Measurements from ENCODE around the gene RBM42. TPM values are rescaled to one million over a fixed set of nuclear protein-coding genes. Genes with fewer than 3 reads are reported as not detected.
"Not testable (repeated sequence)": the region's sequence is repeated elsewhere in the genome, so short reads cannot be mapped to it uniquely, and the experiment has no call there.

RBM42 gene
- total and polyA plus RNA-seq, 4 donors = 18.1 to 76.5 (median 64.3) TPM

DNA sequence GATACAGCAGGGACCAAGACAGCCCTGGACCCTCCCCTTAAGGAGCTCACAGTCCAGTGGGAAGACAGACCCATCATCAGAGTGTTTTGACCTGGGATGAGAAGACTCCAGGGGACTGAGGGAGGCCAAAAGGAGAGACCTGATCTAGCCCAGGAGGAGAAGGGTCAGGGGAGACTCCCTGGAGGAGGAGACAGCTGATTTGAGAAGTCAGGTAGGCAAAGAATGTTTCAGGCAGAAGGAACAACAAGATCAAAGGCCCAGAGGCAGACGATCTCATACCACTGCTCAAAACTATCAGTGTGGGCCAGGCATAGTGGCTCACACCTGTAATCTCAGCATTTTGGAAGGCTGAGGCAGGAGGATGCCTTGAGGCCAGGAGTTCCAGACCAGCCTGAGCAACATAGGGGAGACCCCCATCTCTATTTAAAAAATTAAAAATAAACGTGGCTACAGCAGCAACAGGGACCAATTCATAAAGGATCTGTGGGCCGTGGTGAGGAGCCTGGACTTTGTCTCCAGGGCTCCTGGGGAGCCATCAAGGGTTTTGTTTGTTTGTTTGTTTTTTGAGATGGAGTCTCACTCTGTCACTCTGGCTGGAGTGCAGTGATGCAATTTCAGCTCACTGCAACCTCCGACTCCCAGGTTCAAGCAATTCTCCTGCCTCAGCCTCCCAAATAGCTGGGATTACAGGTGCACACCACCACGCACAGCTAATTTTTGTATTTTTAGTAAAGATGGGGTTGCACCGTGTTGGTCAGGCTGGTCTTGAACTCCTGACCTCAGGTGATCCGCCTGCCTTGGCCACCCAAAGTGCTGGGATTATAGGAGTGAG, 17.1 kb downstream of the RBM42 start:
- Histone ChIP-seq H3K4me3 (ENCODE audit: low read depth, low read length) (no peak overlapping the region), H3K4me1 (ENCODE audit: control insufficient read depth, insufficient read depth, low read length) (peaks cover 56% of the 10 kb centered on the region), H3K27ac (ENCODE audit: low read depth, low read length) (no peak overlapping the region), H3K36me3 (ENCODE audit: control insufficient read depth, insufficient read depth, low read length) (peaks cover 6% of the 10 kb centered on the region), H3K9me3 (ENCODE audit: control insufficient read depth, insufficient read depth, low read length) (no peaks in the 10 kb centered on the region), H3K27me3 (ENCODE audit: control insufficient read depth, insufficient read depth, low read length) (no peaks in the 10 kb centered on the region)
- 91% methylated on average over 4 of the region's 7 CpGs for WGBS (ENCODE audit: insufficient coverage)
- DNase-seq (ENCODE audit: low read depth in 4 of 6, low spot score in 6 of 6) = no peak

DNA sequence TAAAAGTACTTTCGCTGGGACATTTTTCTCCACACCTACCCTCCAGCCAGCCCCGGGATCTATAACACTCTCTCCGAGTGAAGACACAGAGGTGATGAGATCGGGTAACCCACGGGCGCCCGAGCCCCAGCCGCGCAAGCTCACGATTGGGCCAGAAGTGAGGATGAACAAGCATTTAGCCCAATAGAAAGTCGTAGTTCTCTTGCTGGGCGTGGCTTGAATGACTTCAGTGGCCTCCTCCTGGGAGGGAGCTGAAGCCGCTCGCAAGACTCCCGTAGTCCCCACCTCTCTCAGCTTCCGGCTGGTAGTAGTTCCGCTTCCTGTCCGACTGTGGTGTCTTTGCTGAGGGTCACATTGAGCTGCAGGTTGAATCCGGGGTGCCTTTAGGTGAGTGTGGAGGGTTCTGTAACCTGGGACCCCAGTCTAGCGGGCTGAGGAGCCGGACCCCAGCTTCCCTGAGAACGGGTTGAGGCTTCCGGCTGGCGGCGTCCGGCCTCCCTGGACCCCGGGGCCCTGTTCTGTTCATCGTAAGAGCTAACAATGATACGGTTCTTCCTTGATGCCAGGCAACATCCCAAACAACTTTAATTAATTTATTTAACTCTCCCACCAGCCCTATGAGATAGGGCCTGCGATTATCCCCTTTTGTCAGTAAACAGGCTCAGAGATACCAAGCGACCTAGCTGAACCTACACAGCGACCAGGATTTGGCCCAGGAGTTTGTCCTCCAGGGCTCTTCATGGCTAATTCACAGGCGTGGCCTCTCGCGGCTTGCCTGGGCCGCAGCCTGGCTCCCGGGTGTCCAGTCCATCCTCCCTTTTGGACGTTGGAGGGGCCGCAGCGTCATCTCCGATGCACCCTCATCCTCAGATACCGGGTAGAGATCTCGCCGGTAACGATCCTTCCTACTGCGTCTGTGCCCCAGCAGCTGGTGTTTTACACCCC, 19.5 kb downstream of the RBM42 start, which contains the start of gene COX6B1:
Gene COX6B1, plus strand, starts transcription at position 307 of the 945 bp plus-strand sequence. CDS start 2,921 bp downstream, outside the sequence.
- H3K27ac ChIP-seq (ENCODE audit: low read depth, low read length) = peak within 1 kb of the TSS; percentile 70
- peak; percentile 83 to 99 (median 94) for DNase-seq (ENCODE audit: low read depth in 4 of 6, low spot score in 6 of 6)
- no peaks in the 10 kb centered on the region for H3K27me3 ChIP-seq (ENCODE audit: control insufficient read depth, insufficient read depth, low read length)
- peak within 1 kb of the TSS; percentile 78 for H3K4me3 ChIP-seq (ENCODE audit: low read depth, low read length)
- no peaks in the 10 kb centered on the region for H3K9me3 ChIP-seq (ENCODE audit: control insufficient read depth, insufficient read depth, low read length)
- WGBS (ENCODE audit: insufficient coverage) = 0% methylated on average over 38 of the region's 46 CpGs
- H3K36me3 ChIP-seq (ENCODE audit: control insufficient read depth, insufficient read depth, low read length) = peaks cover 26% of the 10 kb centered on the region
- H3K4me1 ChIP-seq (ENCODE audit: control insufficient read depth, insufficient read depth, low read length) = peaks cover 37% of the 10 kb centered on the region

DNA sequence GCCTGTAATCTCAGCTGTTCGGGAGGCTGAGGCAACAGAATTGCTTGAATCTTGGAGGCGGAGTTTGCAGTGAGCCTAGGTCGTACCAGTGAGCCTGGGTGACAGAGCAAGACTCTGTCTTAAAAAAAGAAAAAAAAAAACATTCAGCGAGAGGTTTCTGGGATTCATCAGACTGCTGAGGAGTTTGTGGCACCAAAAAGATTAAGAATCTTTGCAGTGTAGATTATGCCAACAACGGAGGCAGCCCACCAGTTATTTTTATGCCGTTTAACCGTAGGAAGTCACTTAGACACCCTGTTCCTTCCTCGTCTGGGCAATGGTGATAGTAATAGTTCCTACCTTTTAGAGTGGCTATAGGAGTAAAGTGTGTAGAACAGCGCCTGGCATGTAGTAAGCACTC, 21.7 kb downstream of the RBM42 start:
- H3K36me3 ChIP-seq (ENCODE audit: control insufficient read depth, insufficient read depth, low read length) = peaks cover 43% of the 10 kb centered on the region
- H3K4me1 ChIP-seq (ENCODE audit: control insufficient read depth, insufficient read depth, low read length) = peaks cover 17% of the 10 kb centered on the region
- no peak for DNase-seq (ENCODE audit: low read depth in 4 of 6, low spot score in 6 of 6)
- no peaks in the 10 kb centered on the region for H3K27me3 ChIP-seq (ENCODE audit: control insufficient read depth, insufficient read depth, low read length)
- no peaks in the 10 kb centered on the region for H3K9me3 ChIP-seq (ENCODE audit: control insufficient read depth, insufficient read depth, low read length)
- 91% methylated on average over 9 of the region's 9 CpGs for WGBS (ENCODE audit: insufficient coverage)
- H3K27ac ChIP-seq (ENCODE audit: low read depth, low read length) = no peak overlapping the region
- no peak overlapping the region for H3K4me3 ChIP-seq (ENCODE audit: low read depth, low read length)

DNA sequence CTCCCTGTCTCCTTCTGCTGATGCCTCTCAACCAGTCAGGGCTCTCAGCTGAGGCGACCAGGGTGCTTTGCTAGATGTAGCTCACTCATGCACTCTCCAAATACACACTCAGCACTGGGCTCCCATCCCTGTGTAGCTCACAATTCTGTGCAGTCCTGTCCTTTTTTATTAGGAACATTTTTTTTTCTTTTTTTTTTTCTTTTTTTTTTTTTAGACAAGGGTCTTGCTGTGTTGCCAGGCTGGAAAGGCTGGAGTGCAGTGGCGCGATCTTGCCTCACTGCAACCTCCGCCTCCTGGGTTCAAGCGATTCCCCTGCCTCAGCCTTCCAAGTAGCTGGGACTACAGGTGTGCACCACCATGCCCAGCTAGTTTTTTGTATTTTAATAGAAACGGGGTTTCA, 26.0 kb downstream of the RBM42 start:
- not testable (repeated sequence) for H3K4me3 ChIP-seq (ENCODE audit: low read depth, low read length); H3K4me1 ChIP-seq (ENCODE audit: control insufficient read depth, insufficient read depth, low read length); H3K27ac ChIP-seq (ENCODE audit: low read depth, low read length); DNase-seq (ENCODE audit: low read depth in 4 of 6, low spot score in 6 of 6); H3K9me3 ChIP-seq (ENCODE audit: control insufficient read depth, insufficient read depth, low read length); H3K27me3 ChIP-seq (ENCODE audit: control insufficient read depth, insufficient read depth, low read length)
- H3K36me3 ChIP-seq (ENCODE audit: control insufficient read depth, insufficient read depth, low read length) = peaks cover 76% of the 10 kb centered on the region
- WGBS (ENCODE audit: insufficient coverage) = 95% methylated on average over 3 of the region's 6 CpGs

DNA sequence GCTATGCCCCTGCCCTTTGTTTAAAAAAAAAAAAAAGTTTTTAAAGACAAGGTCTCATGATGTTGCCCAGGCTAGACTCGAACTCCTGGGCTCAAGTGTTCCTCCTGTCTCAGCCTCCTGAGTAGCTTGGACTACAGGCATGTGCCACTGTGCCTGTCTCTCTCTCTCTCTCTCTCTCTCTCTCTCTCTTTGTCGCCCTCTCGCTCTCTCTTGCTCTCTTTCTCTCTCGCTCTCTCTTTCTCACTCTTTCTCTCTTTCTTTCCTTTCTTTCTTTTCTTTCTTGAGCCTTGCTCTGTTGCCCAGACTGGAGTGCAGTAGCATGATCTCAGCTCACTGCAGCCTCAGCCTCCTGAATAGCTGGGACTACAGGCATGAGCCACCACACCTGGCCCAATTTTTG, 26.8 kb downstream of the RBM42 start:
- peaks cover 78% of the 10 kb centered on the region for H3K36me3 ChIP-seq (ENCODE audit: control insufficient read depth, insufficient read depth, low read length)
- H3K4me1 ChIP-seq (ENCODE audit: control insufficient read depth, insufficient read depth, low read length) = no peaks in the 10 kb centered on the region
- WGBS (ENCODE audit: insufficient coverage) = 93% methylated on average over 4 of the region's 4 CpGs

DNA sequence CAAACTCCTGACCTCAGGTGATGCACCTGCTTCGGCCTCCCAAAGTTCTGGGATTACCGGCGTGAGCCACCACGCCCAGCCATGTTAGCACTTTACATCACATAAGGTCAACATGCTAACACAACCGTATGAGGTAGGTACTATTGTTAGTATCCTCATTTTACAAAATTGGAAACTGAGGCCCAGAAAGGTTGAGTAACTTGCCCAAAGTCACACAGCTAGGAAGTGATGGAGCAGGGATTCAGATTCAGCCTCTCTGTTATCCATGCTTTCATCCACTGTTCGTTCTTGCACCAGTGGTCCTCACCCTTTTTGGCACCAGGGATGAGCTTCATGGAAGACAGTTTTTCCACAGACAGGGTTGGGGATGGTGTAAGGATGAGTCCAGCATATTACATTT, 27.9 kb downstream of the RBM42 start:
- Histone ChIP-seq H3K27ac (ENCODE audit: low read depth, low read length) (no peak overlapping the region), H3K4me3 (ENCODE audit: low read depth, low read length) (no peak overlapping the region), H3K36me3 (ENCODE audit: control insufficient read depth, insufficient read depth, low read length) (peaks cover 78% of the 10 kb centered on the region), H3K4me1 (ENCODE audit: control insufficient read depth, insufficient read depth, low read length) (no peaks in the 10 kb centered on the region), H3K9me3 (ENCODE audit: control insufficient read depth, insufficient read depth, low read length) (no peaks in the 10 kb centered on the region), H3K27me3 (ENCODE audit: control insufficient read depth, insufficient read depth, low read length) (no peaks in the 10 kb centered on the region)
- no peak for DNase-seq (ENCODE audit: low read depth in 4 of 6, low spot score in 6 of 6)
- WGBS (ENCODE audit: insufficient coverage) = no CpG with 5 or more reads among the region's 6 CpGs

More for the DNA sequence above, 26.8 kb downstream of the RBM42 start:
- Histone ChIP-seq H3K4me3 (ENCODE audit: low read depth, low read length) (no peak overlapping the region), H3K27ac (ENCODE audit: low read depth, low read length) (no peak overlapping the region), H3K27me3 (ENCODE audit: control insufficient read depth, insufficient read depth, low read length) (no peaks in the 10 kb centered on the region), H3K9me3 (ENCODE audit: control insufficient read depth, insufficient read depth, low read length) (no peaks in the 10 kb centered on the region)
- no peak for DNase-seq (ENCODE audit: low read depth in 4 of 6, low spot score in 6 of 6)

DNA sequence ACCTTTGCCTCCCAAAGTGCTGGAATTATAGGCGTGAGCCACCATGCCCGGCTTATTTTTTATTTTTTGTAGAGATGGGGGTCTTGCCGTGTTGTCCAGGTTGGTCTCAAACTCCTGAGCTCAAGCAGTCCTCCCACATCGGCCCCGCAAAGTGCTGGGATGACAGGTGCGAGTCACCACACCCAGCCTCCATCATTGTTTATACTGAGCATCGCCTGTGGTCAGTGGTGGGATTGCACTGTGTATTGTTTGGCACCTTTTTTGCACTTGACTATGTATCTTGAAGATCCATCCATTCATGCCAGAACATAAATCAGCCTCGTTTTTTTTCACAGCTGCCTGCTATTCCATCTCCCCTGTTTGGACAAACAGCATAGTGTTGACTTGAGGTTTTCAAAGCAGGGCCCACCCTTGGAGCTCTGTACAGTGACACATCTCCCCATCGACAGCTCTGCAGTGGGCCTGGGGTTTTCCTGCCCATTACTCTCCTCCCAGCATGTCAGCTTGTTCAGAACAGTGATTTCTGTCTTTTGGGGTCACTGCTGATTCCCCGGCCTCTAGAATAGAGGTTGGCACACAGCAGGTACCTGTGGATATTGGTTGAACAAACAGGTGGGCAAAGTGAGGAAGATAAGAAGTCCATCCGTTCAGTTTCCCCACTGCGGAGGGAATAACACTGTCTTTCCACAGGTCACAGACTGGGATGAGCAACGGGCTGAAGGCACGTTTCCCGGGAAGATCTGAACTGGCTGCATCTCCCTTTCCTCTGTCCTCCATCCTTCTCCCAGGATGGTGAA, 29.3 kb downstream of the RBM42 start:
- Histone ChIP-seq H3K36me3 (ENCODE audit: control insufficient read depth, insufficient read depth, low read length) (peaks cover 68% of the 10 kb centered on the region), H3K9me3 (ENCODE audit: control insufficient read depth, insufficient read depth, low read length) (no peaks in the 10 kb centered on the region), H3K4me3 (ENCODE audit: low read depth, low read length) (no peak overlapping the region), H3K4me1 (ENCODE audit: control insufficient read depth, insufficient read depth, low read length) (no peaks in the 10 kb centered on the region), H3K27me3 (ENCODE audit: control insufficient read depth, insufficient read depth, low read length) (no peaks in the 10 kb centered on the region), H3K27ac (ENCODE audit: low read depth, low read length) (no peak overlapping the region)
- WGBS (ENCODE audit: insufficient coverage) = 91% methylated on average over 8 of the region's 15 CpGs
- no peak for DNase-seq (ENCODE audit: low read depth in 4 of 6, low spot score in 6 of 6)

DNA sequence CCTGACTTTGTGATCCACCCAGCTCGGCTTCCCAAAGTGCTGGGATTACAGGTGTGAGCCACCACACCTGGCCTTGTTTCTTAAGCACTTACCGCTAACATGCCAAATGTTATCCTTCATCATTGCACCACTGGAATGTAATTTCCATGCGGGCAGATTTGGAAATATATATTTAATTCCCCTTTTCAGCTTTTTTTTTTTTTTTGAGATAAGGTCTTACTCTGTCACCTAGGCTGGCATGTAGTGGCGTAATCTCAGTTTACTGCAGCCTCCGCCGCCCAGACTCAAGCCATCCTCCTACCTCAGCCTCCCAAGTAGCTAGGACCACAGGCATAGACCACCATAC, 33.1 kb downstream of the RBM42 start:
- WGBS (ENCODE audit: insufficient coverage) = no CpG with 5 or more reads among the region's 6 CpGs
- no peak for DNase-seq (ENCODE audit: low read depth in 4 of 6, low spot score in 6 of 6)
- Histone ChIP-seq H3K27me3 (ENCODE audit: control insufficient read depth, insufficient read depth, low read length) (no peaks in the 10 kb centered on the region), H3K36me3 (ENCODE audit: control insufficient read depth, insufficient read depth, low read length) (peaks cover 50% of the 10 kb centered on the region), H3K4me3 (ENCODE audit: low read depth, low read length) (no peak overlapping the region), H3K4me1 (ENCODE audit: control insufficient read depth, insufficient read depth, low read length) (no peaks in the 10 kb centered on the region), H3K9me3 (ENCODE audit: control insufficient read depth, insufficient read depth, low read length) (no peaks in the 10 kb centered on the region), H3K27ac (ENCODE audit: low read depth, low read length) (no peak overlapping the region)

DNA sequence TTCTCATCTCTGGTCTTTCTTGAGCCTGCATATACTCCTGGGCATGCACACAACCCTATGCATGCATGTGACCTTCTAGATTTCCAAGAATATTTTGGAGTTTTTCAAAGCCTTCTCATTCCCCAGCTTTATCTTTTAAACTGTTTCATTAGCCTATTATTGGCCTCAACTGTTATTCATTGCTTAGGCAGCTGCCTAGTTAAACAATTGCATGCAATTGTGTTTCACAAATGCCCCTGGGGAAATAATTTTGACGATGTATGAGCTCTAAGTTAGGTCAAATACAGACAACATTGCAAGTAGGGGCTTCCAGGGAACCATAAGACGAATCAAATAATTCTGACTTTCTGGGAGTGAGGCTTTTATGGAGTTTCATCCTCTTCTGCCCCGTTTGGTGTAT, 35.1 kb downstream of the RBM42 start:
- Histone ChIP-seq H3K9me3 (ENCODE audit: control insufficient read depth, insufficient read depth, low read length) (no peaks in the 10 kb centered on the region), H3K36me3 (ENCODE audit: control insufficient read depth, insufficient read depth, low read length) (peaks cover 33% of the 10 kb centered on the region), H3K4me3 (ENCODE audit: low read depth, low read length) (no peak overlapping the region), H3K27ac (ENCODE audit: low read depth, low read length) (no peak overlapping the region), H3K4me1 (ENCODE audit: control insufficient read depth, insufficient read depth, low read length) (no peaks in the 10 kb centered on the region), H3K27me3 (ENCODE audit: control insufficient read depth, insufficient read depth, low read length) (no peaks in the 10 kb centered on the region)
- DNase-seq (ENCODE audit: low read depth in 4 of 6, low spot score in 6 of 6) = no peak
- 72% methylated on average over 3 of the region's 3 CpGs for WGBS (ENCODE audit: insufficient coverage)

Data from spinal cord (tissue), 10 donors.